Liver (tissue), 9 donors: ENCODE data around the gene ARHGAP40. TPM values are rescaled to one million over a fixed set of nuclear protein-coding genes. Genes with fewer than 3 reads are reported as not detected.

Experiments
- DNase-seq: peaks from one replicate; pipeline ENCODE4 v3.0.0-alpha.2; 2017; ENCODE audit warnings: low spot score
- H3K27ac ChIP-seq, 2 donors: one replicate each; pipeline ENCODE4 v1.7.0; 2013; ENCODE audit warnings: inconsistent platforms in 2 of 2, low read length in 2 of 2, control low read depth in 1 of 2, low read depth in 1 of 2, mild to moderate bottlenecking in 1 of 2
- H3K27me3 ChIP-seq, 4 donors: one replicate each; pipeline versions ENCODE4 v1.6.1 to v1.7.0; 2013; ENCODE audit warnings: low read length in 3 of 4, inconsistent platforms in 1 of 4, mild to moderate bottlenecking in 1 of 4, moderate library complexity in 1 of 4; ENCODE audit not compliant: control insufficient read depth in 4 of 4, insufficient read depth in 4 of 4
- H3K36me3 ChIP-seq, 4 donors: one replicate each; pipeline versions ENCODE4 v1.6.1 to v1.7.0; 2013; ENCODE audit warnings: low read length in 3 of 4, mild to moderate bottlenecking in 3 of 4, low read depth in 1 of 4, moderate library complexity in 1 of 4; ENCODE audit not compliant: control insufficient read depth in 4 of 4, insufficient read depth in 3 of 4
- H3K4me1 ChIP-seq, 4 donors: one replicate each; pipeline versions ENCODE4 v1.6.1 to v1.7.0; 2013; ENCODE audit warnings: low read length in 3 of 4, mild to moderate bottlenecking in 3 of 4, moderate library complexity in 1 of 4; ENCODE audit not compliant: control insufficient read depth in 4 of 4, insufficient read depth in 4 of 4
- H3K4me3 ChIP-seq, 3 donors: one replicate each; pipeline versions ENCODE4 v1.6.1 to v1.7.0; 2013; ENCODE audit warnings: low read length in 3 of 3, control low read depth in 1 of 3, low read depth in 1 of 3, mild to moderate bottlenecking in 1 of 3
- H3K9ac ChIP-seq, 2 donors: one replicate each; pipeline ENCODE4 v1.7.0; 2013; ENCODE audit warnings: low read length in 2 of 2, mild to moderate bottlenecking in 2 of 2, moderate library complexity in 2 of 2, control low read depth in 1 of 2, low read depth in 1 of 2
- H3K9me3 ChIP-seq, 4 donors: one replicate each; pipeline versions ENCODE4 v1.6.1 to v1.7.0; 2013; ENCODE audit warnings: low read length in 3 of 4; ENCODE audit not compliant: control insufficient read depth in 4 of 4
- ATF3 ChIP-seq: IDR thresholded peaks from 2 replicates; pipeline ENCODE4 v1.6.1; 2016; ENCODE audit warnings: antibody characterized with exemption
- CTCF ChIP-seq: fragments of 150-350 bp; IDR thresholded peaks from 2 replicates; pipeline ENCODE4 v1.5.1; 2017; ENCODE audit warnings: improper control_type of control experiment, low read depth, low read length; ENCODE audit not compliant: missing input control
- EGR1 ChIP-seq, 2 donors: IDR thresholded peaks; 2 replicates each; pipeline ENCODE4 v1.6.1; 2016 to 2018; ENCODE audit warnings: antibody characterized with exemption in 2 of 2, low read depth in 2 of 2
- FOXA1 ChIP-seq: IDR thresholded peaks from 2 replicates; pipeline ENCODE4 v1.6.1; 2016; ENCODE audit warnings: antibody characterized with exemption
- FOXA2 ChIP-seq: IDR thresholded peaks from 2 replicates; pipeline ENCODE4 v1.6.1; 2016; ENCODE audit warnings: antibody characterized with exemption
- GABPA ChIP-seq, 2 donors: IDR thresholded peaks in 1 of 2; conservative IDR thresholded peaks in 1 of 2; 2 replicates each; pipeline ENCODE4 v1.6.1; 2016; ENCODE audit warnings: antibody characterized with exemption in 2 of 2, mild to moderate bottlenecking in 1 of 2, moderate library complexity in 1 of 2
- HNF4A ChIP-seq, 2 donors: conservative IDR thresholded peaks; 2 replicates each; pipeline ENCODE4 v1.6.1; 2016; ENCODE audit warnings: antibody characterized with exemption in 2 of 2, mild to moderate bottlenecking in 2 of 2
- HNF4G ChIP-seq: IDR thresholded peaks from 2 replicates; pipeline ENCODE4 v1.6.1; 2016; ENCODE audit warnings: antibody characterized with exemption
- JUND ChIP-seq, 2 donors: IDR thresholded peaks; 2 replicates each; pipeline ENCODE4 v1.6.1; 2016; ENCODE audit warnings: antibody characterized with exemption in 2 of 2
- MAX ChIP-seq: IDR thresholded peaks from 2 replicates; pipeline ENCODE4 v1.6.1; 2016; ENCODE audit warnings: antibody characterized with exemption
- NR2F2 ChIP-seq: IDR thresholded peaks from 2 replicates; pipeline ENCODE4 v1.6.1; 2016; ENCODE audit warnings: antibody characterized with exemption
- RAD21 ChIP-seq, 2 donors: IDR thresholded peaks; 2 replicates each; pipeline ENCODE4 v1.6.1; 2016; ENCODE audit warnings: antibody characterized with exemption in 2 of 2, mild to moderate bottlenecking in 2 of 2
- REST ChIP-seq: IDR thresholded peaks from 2 replicates; pipeline ENCODE4 v1.6.1; 2016; ENCODE audit warnings: antibody characterized with exemption, mild to moderate bottlenecking
- RXRA ChIP-seq, 2 donors: IDR thresholded peaks; 2 replicates each; pipeline ENCODE4 v1.6.1; 2017 to 2018; ENCODE audit warnings: antibody characterized with exemption in 2 of 2, mild to moderate bottlenecking in 1 of 2
- SP1 ChIP-seq: IDR thresholded peaks from 2 replicates; pipeline ENCODE4 v1.6.1; 2018; ENCODE audit warnings: antibody characterized with exemption, mild to moderate bottlenecking
- TAF1 ChIP-seq: conservative IDR thresholded peaks from 2 replicates; pipeline ENCODE4 v1.6.1; 2016; ENCODE audit warnings: antibody characterized with exemption, mild to moderate bottlenecking
- YY1 ChIP-seq: IDR thresholded peaks from 2 replicates; pipeline ENCODE4 v1.6.1; 2016; ENCODE audit warnings: antibody characterized with exemption, mild to moderate bottlenecking
- ZBTB33 ChIP-seq: IDR thresholded peaks from 2 replicates; pipeline ENCODE4 v1.6.1; 2016; ENCODE audit warnings: antibody characterized with exemption
- WGBS: extraction: QIAGEN DNeasy Blood & Tissue Kit; methylation state at CpG from one replicate; pipeline ENCODE4 v1.1.7; 2013; 5-methylcytosine and 5-hydroxymethylcytosine counted together
- polyA plus RNA-seq, 2 donors: library from polyadenylated mRNA; stranded (reverse) in 1 of 2; unstranded in 1 of 2; fragments of 200-250 nt in 1 of 2; fragments of >200 nt in 1 of 2; fragmentation: Nextera tagmentation in 1 of 2; extraction: Ambion mirVana in 1 of 2; gene quantifications; one replicate each; pipeline versions ENCODE4 v1.2.1 to v1.2.3, GENCODE V29; 2013 to 2015
- total RNA-seq, 2 donors: library from RNA; depleted of rRNA; stranded (reverse); fragments of >200 nt; gene quantifications; one replicate each; pipeline ENCODE4 v1.2.3, GENCODE V29; 2014
- donor health status: healthy.
- donor health status: healthy.
- donor health status: healthy.
- donor health status: healthy.
- donor health status: healthy.

ARHGAP40 gene
- total and polyA plus RNA-seq, 4 donors: 0.08 TPM; not detected in 3

- no peak for DNase-seq
- Histone ChIP-seq H3K4me3 (no peak overlapping the region), H3K27ac (no peak overlapping the region), H3K4me1 (no peaks in the 10 kb centered on the region), H3K36me3 (no peaks in the 10 kb centered on the region), H3K27me3 (peaks cover 0 to 3% (median 2%) of the 10 kb centered on the region in 4 donors), H3K9ac (no peak overlapping the region), H3K9me3 (peaks cover 0 to 3% (median under 1%) of the 10 kb centered on the region in 4 donors)
- TF ChIP-seq FOXA1 (no peak), RXRA (IDR thresholded peaks at IDR 0.05) (no peak), ATF3 (no peak), REST (no peak), HNF4A (conservative IDR thresholded peaks at IDR 0.05) (no peak), ZBTB33 (no peak), FOXA2 (no peak), SP1 (no peak), HNF4G (no peak), CTCF (no peak), MAX (no peak), JUND (IDR thresholded peaks at IDR 0.05) (no peak), TAF1 (no peak), YY1 (no peak), NR2F2 (no peak), EGR1 (IDR thresholded peaks at IDR 0.05; ENCODE audit: low read depth in 2 of 2) (no peak), RAD21 (IDR thresholded peaks at IDR 0.05) (no peak), GABPA (IDR thresholded peaks at IDR 0.05 in 1 of 2, conservative IDR thresholded peaks at IDR 0.05 in 1 of 2) (no peak)
- WGBS: 62% methylated on average over 11 of the region's 11 CpGs
Measured at GRCh38 chr20:38665506-38666285, 64.1 kb downstream of the ARHGAP40 start.
